GM21447 (cell line): ENCODE results near the gene NT5C3B.
"Not testable (repeated sequence)": the region's sequence is repeated elsewhere in the genome, so short reads cannot be mapped to it uniquely, and the experiment has no call there.

Experiments used
- ATAC-seq: cut with Tn5 transposase; IDR thresholded peaks from one replicate; pipeline ENCODE4 v1.9.1; 2021; ENCODE audit not compliant: unreplicated experiment

The NT5C3B gene

GRCh38 chr17:41835800-41836549 is at the start of gene NT5C3B:
TSS of gene NT5C3B (minus strand) at chr17:41836232. CDS start at chr17:41836193, 39 bp downstream.
- peak; percentile 55 for ATAC-seq

DNA sequence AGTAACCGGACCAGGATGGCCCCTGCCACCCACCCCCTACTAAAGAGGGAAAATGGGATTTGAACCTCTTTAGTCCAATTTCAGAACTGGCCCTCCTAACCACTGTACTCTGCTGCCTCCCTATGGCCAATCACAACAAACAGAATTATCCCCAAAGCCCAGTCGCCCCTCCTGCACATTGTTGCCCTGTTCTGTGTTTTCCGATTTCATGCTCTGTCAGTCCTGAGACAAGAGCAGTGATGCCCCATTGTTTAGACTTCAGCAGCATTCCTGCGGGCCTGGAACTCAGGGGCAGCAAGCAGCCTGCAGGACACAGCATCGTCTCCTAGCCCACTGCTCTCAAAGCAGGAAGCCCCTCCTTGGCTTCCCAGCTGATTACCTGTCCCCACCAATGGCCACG is 49.7 kb upstream of the NT5C3B start:
- ATAC-seq, result no peak

- no peak for ATAC-seq
Observed at GRCh38 chr17:41882756-41883155, 46.7 kb upstream of the NT5C3B start.

DNA sequence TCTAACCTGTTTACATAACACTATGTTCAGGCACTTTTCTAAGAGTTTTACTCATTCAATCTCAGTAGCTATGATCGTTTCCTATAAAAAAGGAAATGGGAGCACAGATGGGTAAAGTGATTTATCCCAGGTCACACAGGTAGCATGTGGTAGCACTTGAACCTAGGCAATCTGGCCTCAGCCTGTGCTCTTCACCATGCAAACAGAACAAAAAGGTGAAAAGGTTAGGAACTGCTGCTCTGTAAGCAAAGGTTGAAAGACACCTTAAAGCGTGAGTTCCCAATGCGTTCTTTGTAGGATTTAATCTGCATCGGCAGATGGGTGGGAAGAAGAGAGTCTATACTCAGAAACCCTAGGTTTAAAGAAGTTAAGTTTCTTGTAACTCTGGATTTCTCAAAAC is 44.1 kb upstream of the NT5C3B start:
- no peak for ATAC-seq

DNA sequence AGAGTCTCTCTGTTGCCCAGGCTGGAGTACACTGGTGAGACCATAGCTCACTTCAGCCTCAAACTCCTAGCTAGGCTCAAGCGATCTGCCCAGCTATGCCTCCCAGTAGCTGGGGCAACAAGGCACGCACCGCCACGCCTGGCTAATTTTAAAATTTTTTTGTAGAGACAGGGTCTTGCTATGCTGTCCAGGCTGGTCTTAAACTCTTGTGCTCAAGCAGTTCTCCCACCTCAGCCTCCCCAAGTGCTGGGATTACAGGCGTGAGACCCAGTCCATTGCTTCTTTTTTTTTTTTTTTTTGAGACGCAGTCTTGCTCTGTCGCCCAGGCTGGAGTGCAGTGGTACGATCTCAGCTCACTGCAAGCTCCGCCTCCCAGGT is 38.2 kb upstream of the NT5C3B start:
- not testable (repeated sequence) for ATAC-seq

- ATAC-seq, result no peak
Observed at GRCh38 chr17:41873559-41874292, 37.7 kb upstream of the NT5C3B start.

GRCh38 chr17:41871789-41872188 is 35.8 kb upstream of the NT5C3B start:
- ATAC-seq, result no peak

DNA sequence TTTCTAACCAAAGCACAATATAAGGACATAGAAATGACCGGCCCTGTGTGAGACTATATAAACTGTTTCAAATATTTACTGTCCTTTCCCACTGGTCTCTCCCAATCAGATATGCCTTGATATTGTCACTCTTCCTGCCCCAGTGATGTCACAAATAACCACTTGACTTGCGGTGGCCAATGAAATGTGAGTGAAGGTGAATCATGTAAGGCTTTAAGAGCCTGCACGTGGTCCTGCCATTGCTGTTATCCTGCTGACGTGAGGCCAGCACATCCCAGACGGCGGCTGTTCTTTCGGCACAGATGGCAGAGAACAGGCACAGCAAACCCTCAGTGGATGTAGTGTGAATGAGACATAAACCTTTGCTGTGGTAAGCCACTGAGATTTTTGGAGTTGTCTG is 34.6 kb upstream of the NT5C3B start:
- no peak for ATAC-seq

DNA sequence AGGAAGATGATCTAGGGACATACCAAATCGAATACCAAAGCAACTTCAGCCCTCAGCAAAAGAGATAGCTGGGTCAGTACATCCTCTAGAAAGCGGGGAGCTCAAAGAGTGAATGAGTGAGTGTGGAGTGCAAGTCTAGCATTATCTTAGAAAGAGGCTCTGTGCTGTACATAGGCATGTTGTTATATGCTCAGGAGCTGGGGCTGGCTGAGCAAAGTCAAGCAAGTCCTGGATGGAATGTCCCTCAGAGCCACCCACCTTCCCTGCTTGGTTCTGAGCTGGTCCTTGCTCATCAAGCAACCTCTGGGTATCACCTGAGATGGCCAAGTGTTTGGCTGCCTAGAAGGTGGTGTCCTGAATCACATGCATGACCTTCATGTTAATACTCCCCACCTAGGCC is 34.1 kb upstream of the NT5C3B start:
- ATAC-seq, result no peak

GRCh38 chr17:41869426-41869825 is 33.4 kb upstream of the NT5C3B start:
- ATAC-seq, result no peak

DNA sequence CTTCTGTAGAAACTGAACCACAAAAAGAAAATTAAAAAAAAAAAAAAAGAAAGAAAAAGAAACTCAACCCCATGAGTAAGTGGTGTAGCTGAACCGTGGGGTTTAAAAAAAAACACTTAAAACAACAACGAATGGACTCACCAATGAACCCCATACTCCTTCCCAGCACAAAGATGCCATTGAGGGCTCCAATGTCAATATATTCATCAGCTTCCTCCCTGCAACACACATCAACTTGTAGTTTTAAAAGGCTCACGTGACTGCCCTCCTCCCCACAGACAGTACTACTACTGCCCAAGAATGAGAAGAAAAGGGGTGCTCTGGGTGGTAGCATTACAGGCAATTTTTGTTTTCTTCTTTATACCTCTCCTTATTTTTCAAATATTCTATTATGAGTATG is 32.5 kb upstream of the NT5C3B start:
- no peak for ATAC-seq

DNA sequence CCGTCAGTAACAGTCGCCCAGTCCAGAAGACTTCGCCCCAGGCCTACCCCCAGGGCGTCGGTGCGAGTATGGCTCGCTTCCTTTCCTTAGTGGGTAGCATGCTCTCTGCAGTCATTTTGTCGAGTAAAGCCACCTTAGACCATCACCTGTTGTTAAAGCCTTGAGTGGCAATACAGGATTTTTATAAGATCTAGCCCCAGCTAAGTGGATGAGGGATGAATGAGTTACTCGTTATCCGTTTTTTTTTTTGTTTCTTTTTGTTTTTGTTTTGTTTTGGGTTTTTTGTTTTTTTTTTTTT is 29.5 kb upstream of the NT5C3B start:
- ATAC-seq, result no peak

- ATAC-seq, result peak; percentile 93
Observed at GRCh38 chr17:41864836-41865595, 29.0 kb upstream of the NT5C3B start, which contains the start of gene KLHL11. TSS of gene KLHL11 (minus strand) at chr17:41865423. CDS start at chr17:41865370, 53 bp downstream.

GRCh38 chr17:41864498-41864835 is 28.4 kb upstream of the NT5C3B start:
- no peak for ATAC-seq

- no peak for ATAC-seq
Observed at GRCh38 chr17:41863074-41863848, 27.2 kb upstream of the NT5C3B start.

DNA sequence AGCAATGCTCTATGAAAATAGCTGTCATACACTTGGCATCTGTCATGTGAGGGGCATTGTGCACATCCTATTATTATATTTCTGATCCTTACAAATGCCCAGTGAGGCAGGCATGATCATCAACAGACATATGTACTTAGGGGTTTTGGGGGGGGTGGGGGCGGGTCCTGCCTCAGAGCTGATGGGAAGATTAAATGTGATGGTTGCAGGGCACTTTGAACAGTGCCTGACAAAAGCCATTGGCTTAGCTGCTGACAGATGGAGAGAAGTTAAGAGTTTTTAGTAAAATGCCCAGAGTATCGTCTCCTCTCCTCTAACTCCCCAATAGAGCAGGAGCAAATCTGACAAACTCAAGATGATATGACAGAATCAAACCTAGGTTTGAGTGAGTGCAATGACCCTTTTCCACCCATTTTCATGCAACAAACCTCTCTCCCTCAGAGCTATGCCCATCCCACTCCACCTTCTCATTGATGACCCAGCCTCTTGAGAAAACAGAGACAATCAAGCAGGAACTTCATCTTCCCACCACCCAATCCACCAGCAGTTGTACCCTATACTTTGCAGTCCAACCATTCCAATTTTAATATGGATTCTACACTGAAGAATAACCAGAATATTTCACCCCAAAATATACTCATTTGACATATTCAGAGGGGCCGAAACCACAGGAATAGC is 24.4 kb upstream of the NT5C3B start:
- ATAC-seq, result no peak

- not testable (repeated sequence) for ATAC-seq
Observed at GRCh38 chr17:41851382-41851781, 15.3 kb upstream of the NT5C3B start.

- no peak for ATAC-seq
Observed at GRCh38 chr17:41849251-41849990, 13.4 kb upstream of the NT5C3B start.

- ATAC-seq, result no peak
Observed at GRCh38 chr17:41848788-41849187, 12.8 kb upstream of the NT5C3B start.

DNA sequence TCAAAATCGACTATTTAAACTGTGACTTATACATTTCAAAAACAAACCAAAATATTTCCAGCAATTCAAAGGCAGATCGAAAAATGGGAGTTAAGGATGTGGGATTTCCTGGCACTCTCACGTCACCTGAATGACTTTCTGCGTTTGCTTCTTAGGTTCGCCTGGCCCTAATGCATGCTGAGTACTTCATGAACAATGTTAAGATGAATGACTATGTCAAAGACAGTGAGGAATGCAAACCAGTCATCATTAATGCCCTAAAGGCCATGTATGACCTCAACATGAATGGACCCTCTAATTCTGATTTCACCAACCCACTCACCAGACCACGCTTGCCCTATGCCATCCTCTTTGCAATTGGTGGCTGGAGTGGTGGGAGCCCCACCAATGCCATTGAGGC is 8.9 kb upstream of the NT5C3B start:
- ATAC-seq, result no peak
